ENCODE measurements around the gene MEA1.

The MEA1 gene

GRCh38 chr6:43053545-43054205 is 39.9 kb upstream of the MEA1 start, which contains the start of gene CUL7:
CUL7 (minus strand) TSS chr6:43053851; CDS start chr6:43052788, 1,063 bp downstream.
- POLR2A ChIA-PET, result interaction anchor here (0.6 to 1.8 kb wide), 16 partner anchors 9 to 165 kb away, joined by 3 to 7 read pairs (median 4); partner anchors contain the start of genes CNPY3, KLHDC3, MEA1 and PPP2R5D
- CTCF ChIA-PET, result interaction anchor here (0.6 to 6.9 kb wide), 9 partner anchors 11 to 118 kb away, joined by 3 to 51 read pairs (median 4); no protein-coding TSS in a partner anchor
- peak; percentile 64 for DNase-seq (ENCODE audit: low read depth, low spot score)
- no peak for TF ChIP-seq CTCF (IDR thresholded peaks at IDR 0.05; ENCODE audit: insufficient read depth, low read length, missing control alignments)
- peak within 1 kb of the TSS; percentile 88 for H3K4me3 ChIP-seq (ENCODE audit: low read depth, low read length)

DNA sequence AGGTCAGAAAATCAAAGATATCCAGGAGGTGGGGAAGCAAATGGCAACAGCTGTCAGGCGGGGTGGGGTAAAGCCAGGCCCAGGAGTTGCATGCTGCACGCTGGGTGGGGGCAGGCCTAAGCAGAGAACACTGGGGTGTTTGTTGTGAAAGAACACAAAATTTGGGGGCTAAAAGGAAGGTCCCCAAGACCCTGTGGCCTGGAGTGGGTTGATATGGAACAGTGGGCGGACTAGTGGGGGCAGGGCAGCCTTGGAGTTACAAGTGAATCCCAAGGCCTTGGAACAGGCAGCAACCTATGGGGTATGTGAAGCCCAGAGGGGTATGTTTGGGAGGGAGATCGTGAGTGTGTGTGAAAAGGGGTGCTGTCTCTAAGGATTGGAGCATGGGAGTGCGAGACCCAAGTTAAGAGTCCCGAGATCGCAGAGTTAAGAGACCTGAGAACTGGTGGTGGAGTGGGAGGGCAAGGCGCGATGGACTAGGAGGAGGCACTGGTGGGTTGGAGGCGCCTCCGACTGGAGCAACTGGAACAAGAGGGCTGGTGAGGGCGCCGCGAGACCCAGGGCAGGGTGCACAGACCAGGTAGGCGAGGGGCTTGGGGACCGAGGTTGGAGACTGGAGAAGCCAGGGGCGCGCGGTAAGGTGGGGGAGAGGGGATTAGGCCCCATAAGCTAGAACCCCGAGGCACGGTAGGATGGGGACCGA is 39.2 kb upstream of the MEA1 start:
- POLR2A ChIA-PET, result interaction anchor here (0.5 to 1.8 kb wide), 9 partner anchors 22 to 124 kb away, joined by 3 to 7 read pairs (median 4); partner anchors contain the start of genes CNPY3, KLHDC3, MEA1 and PPP2R5D

GRCh38 chr6:43052225-43052841 is 38.6 kb upstream of the MEA1 start:
- TF ChIP-seq CTCF (IDR thresholded peaks at IDR 0.05; ENCODE audit: insufficient read depth, low read length, missing control alignments), result no peak
- DNase-seq (ENCODE audit: low read depth, low spot score), result no peak
- ChIA-PET POLR2A (interaction anchor here (0.5 kb wide), 1 partner anchor 31 kb away, joined by 3 read pairs; the partner anchor contains the start of gene RRP36), CTCF (interaction anchor here (6.9 kb wide), 1 partner anchor 91 kb away, joined by 51 read pairs; no protein-coding TSS in a partner anchor)
- H3K4me3 ChIP-seq (ENCODE audit: low read depth, low read length), result peak overlapping the region; percentile 88

More for the DNA sequence above, 39.2 kb upstream of the MEA1 start:
- no peak for TF ChIP-seq CTCF (IDR thresholded peaks at IDR 0.05; ENCODE audit: insufficient read depth, low read length, missing control alignments)
- DNase-seq (ENCODE audit: low read depth, low spot score), result no peak
- H3K4me3 ChIP-seq (ENCODE audit: low read depth, low read length), result peak overlapping the region; percentile 88
- CTCF ChIA-PET, result interaction anchor here (0.6 to 6.9 kb wide), 4 partner anchors 34 to 90 kb away, joined by 3 to 51 read pairs (median 4); no protein-coding TSS in a partner anchor

DNA sequence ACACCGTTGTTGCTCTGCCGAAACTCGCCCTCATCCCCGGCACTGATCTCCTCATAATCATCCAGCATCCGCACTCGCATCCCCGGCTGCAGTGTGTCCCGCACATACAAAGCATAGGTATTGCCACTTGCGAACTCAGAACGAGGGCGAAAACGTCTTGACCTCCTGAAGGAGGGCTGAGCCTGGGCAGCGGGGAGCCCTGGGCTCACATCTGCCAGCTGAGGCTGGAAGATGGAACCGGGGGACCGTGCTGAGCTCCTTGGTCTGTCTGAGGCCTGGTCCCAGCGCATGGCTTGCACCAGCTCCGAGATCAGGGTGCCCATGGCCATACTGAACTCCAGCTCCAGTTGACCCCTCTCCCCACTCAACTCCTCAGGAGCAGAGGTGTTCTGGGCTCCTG is 37.2 kb upstream of the MEA1 start:
- no peak for DNase-seq (ENCODE audit: low read depth, low spot score)
- ChIA-PET POLR2A (interaction anchor here (0.7 kb wide), 1 partner anchor 13 kb away, joined by 3 read pairs; no protein-coding TSS in a partner anchor), CTCF (interaction anchor here (6.9 kb wide), 1 partner anchor 92 kb away, joined by 51 read pairs; no protein-coding TSS in a partner anchor)
- no peak for TF ChIP-seq CTCF (IDR thresholded peaks at IDR 0.05; ENCODE audit: insufficient read depth, low read length, missing control alignments)
- H3K4me3 ChIP-seq (ENCODE audit: low read depth, low read length), result no peak overlapping the region

DNA sequence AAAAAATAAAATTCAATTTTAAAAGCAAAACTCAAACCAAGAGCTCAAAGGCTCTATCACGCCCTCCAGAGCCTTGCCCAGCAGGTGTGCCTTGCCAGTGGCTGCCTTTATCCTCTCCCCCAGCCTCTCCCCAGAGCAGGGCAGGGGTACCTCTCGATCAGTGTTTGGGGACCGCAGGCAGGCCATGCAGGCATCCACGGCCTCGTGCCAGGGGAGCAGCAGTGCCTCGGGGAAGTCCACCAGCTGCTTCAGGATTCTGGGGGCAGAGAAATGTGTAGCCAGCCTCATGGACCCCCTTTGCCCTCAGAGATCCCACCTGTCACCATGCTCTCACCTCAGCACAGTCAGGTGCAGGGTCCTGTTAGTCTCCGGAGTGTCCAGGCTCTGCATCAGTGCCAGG is 34.3 kb upstream of the MEA1 start:
- POLR2A ChIA-PET, result interaction anchor here (0.7 to 1.9 kb wide), 3 partner anchors 13 to 33 kb away, joined by 3 to 4 read pairs (median 3); partner anchors contain the start of gene KLHDC3
- no peak for DNase-seq (ENCODE audit: low read depth, low spot score)
- CTCF ChIA-PET, result interaction anchor here (1.0 to 1.7 kb wide), 3 partner anchors 95 to 146 kb away, joined by 3 to 8 read pairs (median 5); no protein-coding TSS in a partner anchor
- no peak overlapping the region for H3K4me3 ChIP-seq (ENCODE audit: low read depth, low read length)
- no peak for TF ChIP-seq CTCF (IDR thresholded peaks at IDR 0.05; ENCODE audit: insufficient read depth, low read length, missing control alignments)

All from AG04449 (cell line).